ENCODE data around the gene ASB5.
"Not testable (repeated sequence)": the region's sequence is repeated elsewhere in the genome, so short reads cannot be mapped to it uniquely, and the experiment has no call there.

Gene ASB5

GRCh38 chr4:176298664-176299063 is 29.6 kb upstream of the ASB5 start:
- Histone ChIP-seq H3K9me3 (ENCODE audit: control insufficient read depth, insufficient read depth, low read length) (no peaks in the 10 kb centered on the region), H3K36me3 (ENCODE audit: control insufficient read depth, insufficient read depth, low read length) (no peaks in the 10 kb centered on the region), H3K4me3 (ENCODE audit: low read depth, low read length) (no peak overlapping the region), H3K9ac (ENCODE audit: low read depth, low read length) (no peak overlapping the region), H3K27me3 (ENCODE audit: control insufficient read depth, insufficient read depth, low read length) (peaks cover 5% of the 10 kb centered on the region), H3K4me1 (ENCODE audit: control insufficient read depth, insufficient read depth, low read length) (peaks cover 2% of the 10 kb centered on the region)

- H3K4me3 ChIP-seq (ENCODE audit: low read depth, low read length); H3K9ac ChIP-seq (ENCODE audit: low read depth, low read length): not testable (repeated sequence)
Measured at GRCh38 chr4:176295907-176296306, 26.9 kb upstream of the ASB5 start.

GRCh38 chr4:176293660-176294059 is 24.6 kb upstream of the ASB5 start:
- Histone ChIP-seq H3K4me3 (ENCODE audit: low read depth, low read length) (no peak overlapping the region), H3K36me3 (ENCODE audit: control insufficient read depth, insufficient read depth, low read length) (no peaks in the 10 kb centered on the region), H3K9ac (ENCODE audit: low read depth, low read length) (no peak overlapping the region), H3K4me1 (ENCODE audit: control insufficient read depth, insufficient read depth, low read length) (peaks cover 2% of the 10 kb centered on the region), H3K27me3 (ENCODE audit: control insufficient read depth, insufficient read depth, low read length) (no peaks in the 10 kb centered on the region), H3K9me3 (ENCODE audit: control insufficient read depth, insufficient read depth, low read length) (no peaks in the 10 kb centered on the region)

More at GRCh38 chr4:176295907-176296306, 26.9 kb upstream of the ASB5 start:
- not testable (repeated sequence) for H3K4me1 ChIP-seq (ENCODE audit: control insufficient read depth, insufficient read depth, low read length); H3K9me3 ChIP-seq (ENCODE audit: control insufficient read depth, insufficient read depth, low read length); H3K36me3 ChIP-seq (ENCODE audit: control insufficient read depth, insufficient read depth, low read length); H3K27me3 ChIP-seq (ENCODE audit: control insufficient read depth, insufficient read depth, low read length)

- Histone ChIP-seq H3K4me3 (ENCODE audit: low read depth, low read length) (no peak overlapping the region), H3K9me3 (ENCODE audit: control insufficient read depth, insufficient read depth, low read length) (no peaks in the 10 kb centered on the region), H3K9ac (ENCODE audit: low read depth, low read length) (no peak overlapping the region), H3K4me1 (ENCODE audit: control insufficient read depth, insufficient read depth, low read length) (peaks cover 2% of the 10 kb centered on the region), H3K27me3 (ENCODE audit: control insufficient read depth, insufficient read depth, low read length) (no peaks in the 10 kb centered on the region), H3K36me3 (ENCODE audit: control insufficient read depth, insufficient read depth, low read length) (no peaks in the 10 kb centered on the region)
Measured at GRCh38 chr4:176292920-176293319, 23.9 kb upstream of the ASB5 start.

- no peaks in the 10 kb centered on the region for H3K9me3 ChIP-seq (ENCODE audit: control insufficient read depth, insufficient read depth, low read length)
- H3K36me3 ChIP-seq (ENCODE audit: control insufficient read depth, insufficient read depth, low read length) = no peaks in the 10 kb centered on the region
- H3K4me3 ChIP-seq (ENCODE audit: low read depth, low read length) = no peak overlapping the region
- no peak overlapping the region for H3K9ac ChIP-seq (ENCODE audit: low read depth, low read length)
- no peaks in the 10 kb centered on the region for H3K27me3 ChIP-seq (ENCODE audit: control insufficient read depth, insufficient read depth, low read length)
- H3K4me1 ChIP-seq (ENCODE audit: control insufficient read depth, insufficient read depth, low read length) = peaks cover 2% of the 10 kb centered on the region
Measured at GRCh38 chr4:176291748-176292147, 22.7 kb upstream of the ASB5 start.

- Histone ChIP-seq H3K36me3 (ENCODE audit: control insufficient read depth, insufficient read depth, low read length) (no peaks in the 10 kb centered on the region), H3K4me3 (ENCODE audit: low read depth, low read length) (no peak overlapping the region), H3K4me1 (ENCODE audit: control insufficient read depth, insufficient read depth, low read length) (no peaks in the 10 kb centered on the region), H3K9ac (ENCODE audit: low read depth, low read length) (no peak overlapping the region), H3K9me3 (ENCODE audit: control insufficient read depth, insufficient read depth, low read length) (no peaks in the 10 kb centered on the region), H3K27me3 (ENCODE audit: control insufficient read depth, insufficient read depth, low read length) (no peaks in the 10 kb centered on the region)
Measured at GRCh38 chr4:176290520-176290919, 21.5 kb upstream of the ASB5 start.

- Histone ChIP-seq H3K4me1 (ENCODE audit: control insufficient read depth, insufficient read depth, low read length) (no peaks in the 10 kb centered on the region), H3K9ac (ENCODE audit: low read depth, low read length) (no peak overlapping the region), H3K4me3 (ENCODE audit: low read depth, low read length) (no peak overlapping the region), H3K36me3 (ENCODE audit: control insufficient read depth, insufficient read depth, low read length) (no peaks in the 10 kb centered on the region), H3K27me3 (ENCODE audit: control insufficient read depth, insufficient read depth, low read length) (no peaks in the 10 kb centered on the region), H3K9me3 (ENCODE audit: control insufficient read depth, insufficient read depth, low read length) (no peaks in the 10 kb centered on the region)
Measured at GRCh38 chr4:176289561-176289960, 20.5 kb upstream of the ASB5 start.

GRCh38 chr4:176288020-176288419 is 19.0 kb upstream of the ASB5 start:
- Histone ChIP-seq H3K9me3 (ENCODE audit: control insufficient read depth, insufficient read depth, low read length) (no peaks in the 10 kb centered on the region), H3K4me1 (ENCODE audit: control insufficient read depth, insufficient read depth, low read length) (no peaks in the 10 kb centered on the region), H3K36me3 (ENCODE audit: control insufficient read depth, insufficient read depth, low read length) (no peaks in the 10 kb centered on the region), H3K27me3 (ENCODE audit: control insufficient read depth, insufficient read depth, low read length) (no peaks in the 10 kb centered on the region), H3K4me3 (ENCODE audit: low read depth, low read length) (no peak overlapping the region), H3K9ac (ENCODE audit: low read depth, low read length) (no peak overlapping the region)

GRCh38 chr4:176287546-176287945 is 18.5 kb upstream of the ASB5 start:
- Histone ChIP-seq H3K36me3 (ENCODE audit: control insufficient read depth, insufficient read depth, low read length) (no peaks in the 10 kb centered on the region), H3K9me3 (ENCODE audit: control insufficient read depth, insufficient read depth, low read length) (no peaks in the 10 kb centered on the region), H3K4me3 (ENCODE audit: low read depth, low read length) (no peak overlapping the region), H3K9ac (ENCODE audit: low read depth, low read length) (no peak overlapping the region), H3K4me1 (ENCODE audit: control insufficient read depth, insufficient read depth, low read length) (no peaks in the 10 kb centered on the region), H3K27me3 (ENCODE audit: control insufficient read depth, insufficient read depth, low read length) (no peaks in the 10 kb centered on the region)

GRCh38 chr4:176286728-176287127 is 17.7 kb upstream of the ASB5 start:
- Histone ChIP-seq H3K27me3 (ENCODE audit: control insufficient read depth, insufficient read depth, low read length) (no peaks in the 10 kb centered on the region), H3K4me3 (ENCODE audit: low read depth, low read length) (no peak overlapping the region), H3K9me3 (ENCODE audit: control insufficient read depth, insufficient read depth, low read length) (no peaks in the 10 kb centered on the region), H3K36me3 (ENCODE audit: control insufficient read depth, insufficient read depth, low read length) (no peaks in the 10 kb centered on the region), H3K4me1 (ENCODE audit: control insufficient read depth, insufficient read depth, low read length) (no peaks in the 10 kb centered on the region), H3K9ac (ENCODE audit: low read depth, low read length) (no peak overlapping the region)

GRCh38 chr4:176279560-176279959 is 10.5 kb upstream of the ASB5 start:
- H3K4me1 ChIP-seq (ENCODE audit: control insufficient read depth, insufficient read depth, low read length); H3K9me3 ChIP-seq (ENCODE audit: control insufficient read depth, insufficient read depth, low read length); H3K27me3 ChIP-seq (ENCODE audit: control insufficient read depth, insufficient read depth, low read length); H3K36me3 ChIP-seq (ENCODE audit: control insufficient read depth, insufficient read depth, low read length); H3K9ac ChIP-seq (ENCODE audit: low read depth, low read length); H3K4me3 ChIP-seq (ENCODE audit: low read depth, low read length): not testable (repeated sequence)

GRCh38 chr4:176277162-176277904 is 8.3 kb upstream of the ASB5 start:
- Histone ChIP-seq H3K9me3 (ENCODE audit: control insufficient read depth, insufficient read depth, low read length) (no peaks in the 10 kb centered on the region), H3K36me3 (ENCODE audit: control insufficient read depth, insufficient read depth, low read length) (no peaks in the 10 kb centered on the region), H3K27me3 (ENCODE audit: control insufficient read depth, insufficient read depth, low read length) (no peaks in the 10 kb centered on the region), H3K9ac (ENCODE audit: low read depth, low read length) (no peak overlapping the region), H3K4me3 (ENCODE audit: low read depth, low read length) (no peak overlapping the region), H3K4me1 (ENCODE audit: control insufficient read depth, insufficient read depth, low read length) (no peaks in the 10 kb centered on the region)
